ENCODE results near the gene EDRF1.
"Not testable (repeated sequence)": the region's sequence is repeated elsewhere in the genome, so short reads cannot be mapped to it uniquely, and the experiment has no call there.

EDRF1 gene

DNA sequence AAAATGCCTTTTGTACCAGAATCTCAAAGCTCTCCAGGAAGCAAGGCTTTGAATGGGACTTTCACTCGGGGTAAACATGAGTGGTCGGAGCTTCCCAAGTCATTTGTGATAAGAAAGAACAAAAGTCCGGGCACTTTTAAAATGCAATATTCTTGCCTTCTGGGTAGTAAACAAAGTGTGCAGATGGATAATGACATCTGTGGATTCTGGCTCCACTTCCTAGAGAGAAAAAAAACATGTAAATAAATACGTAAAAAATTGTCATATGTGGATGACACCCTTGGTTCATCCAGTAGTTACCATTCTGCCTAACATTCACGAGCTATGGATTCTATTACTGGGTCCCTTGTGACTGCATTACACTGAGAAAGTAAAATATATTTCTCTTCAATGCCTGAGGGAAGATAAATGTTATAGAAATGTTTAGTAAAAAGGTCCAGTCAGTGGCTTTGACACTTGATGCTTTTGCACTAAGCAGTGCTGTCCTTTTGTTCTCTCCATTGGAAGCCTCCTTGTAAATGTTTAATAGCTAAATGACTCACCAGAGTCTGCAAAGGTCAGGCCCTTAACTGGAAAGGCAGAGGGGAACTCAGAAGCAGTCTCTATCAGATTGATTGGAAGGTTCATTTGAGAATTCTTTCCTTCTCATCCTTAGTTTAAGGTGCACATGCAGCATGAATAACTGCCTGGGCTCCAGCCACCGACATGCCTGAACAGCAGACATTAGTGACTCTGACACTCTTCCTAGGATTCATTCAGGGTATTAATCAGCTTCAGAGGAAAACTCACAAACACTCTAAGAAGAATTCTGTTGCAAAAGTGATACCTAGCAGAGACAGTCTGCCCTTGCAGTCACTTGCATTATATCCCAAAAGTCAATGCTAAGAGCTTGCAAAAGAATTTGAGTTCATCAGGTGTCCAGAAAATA lies 11.7 kb upstream of the EDRF1 start:
- DNase-seq: no peak

DNA sequence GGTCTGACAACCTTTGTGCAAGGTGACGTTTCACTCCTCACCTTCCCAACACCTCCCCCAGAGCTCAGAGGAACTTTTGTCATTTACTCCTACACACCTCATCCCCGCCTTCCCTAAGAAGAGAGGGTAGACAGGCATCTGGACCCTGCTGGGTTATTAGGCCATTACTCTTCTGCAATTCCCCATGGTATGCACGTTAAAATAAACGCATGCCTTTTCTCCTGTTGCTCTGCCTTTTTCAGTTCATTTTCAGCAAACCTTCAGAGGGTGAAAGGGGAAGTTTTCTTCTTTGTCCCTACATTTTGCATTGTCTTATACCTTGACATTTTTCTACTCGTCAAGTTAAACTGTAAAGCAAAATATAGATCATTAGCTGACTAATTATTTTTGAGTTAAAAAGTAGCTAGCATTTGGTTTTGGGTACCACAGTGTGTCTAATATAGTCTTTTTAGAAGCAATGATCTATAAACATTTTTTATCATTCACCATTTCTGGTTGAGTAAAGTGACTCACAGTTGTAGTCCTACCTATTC lies 10.5 kb upstream of the EDRF1 start:
- DNase-seq: no peak

DNA sequence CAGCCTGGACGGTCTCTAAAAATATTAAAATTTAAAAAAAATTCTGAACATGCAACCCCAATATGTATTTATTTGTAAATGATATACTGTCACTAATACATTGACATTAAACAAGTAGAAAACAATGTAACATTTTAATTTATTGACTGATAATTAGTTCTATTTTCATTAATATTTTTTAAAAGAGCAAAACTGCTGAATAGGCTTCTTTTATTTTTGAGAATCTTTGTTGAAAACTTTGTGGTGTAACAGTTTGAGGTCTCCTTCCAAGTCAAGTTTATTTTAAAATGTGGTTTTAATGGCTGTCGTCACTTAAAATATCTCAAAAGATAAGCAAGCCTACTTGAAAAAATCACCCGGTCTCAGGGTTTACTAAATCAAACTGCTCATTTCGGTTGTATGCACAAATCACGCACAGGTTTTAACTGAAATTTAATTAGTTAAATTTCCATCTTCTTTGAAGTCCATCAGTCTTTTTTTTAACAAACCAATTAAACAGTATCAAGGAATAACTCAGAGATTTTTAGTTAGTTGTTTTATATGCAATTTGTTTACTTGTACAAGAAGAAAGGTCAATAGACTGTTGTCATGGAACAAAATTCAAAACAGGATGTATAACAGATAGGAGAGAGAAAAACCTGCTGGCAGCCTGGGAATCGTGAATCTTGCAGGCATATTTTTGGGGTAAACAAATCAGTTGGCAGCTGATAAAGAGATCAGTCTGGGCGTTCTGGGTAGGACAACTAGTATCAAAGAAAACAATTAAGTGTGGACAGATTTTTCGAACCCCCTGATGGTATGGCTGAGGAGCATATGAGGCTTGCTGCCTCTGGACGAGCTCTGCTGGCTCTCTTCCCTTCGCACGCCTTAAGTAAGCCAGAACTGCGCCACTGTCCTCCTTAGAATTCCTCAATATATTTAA lies 9.7 kb upstream of the EDRF1 start:
- no peak for DNase-seq

DNA sequence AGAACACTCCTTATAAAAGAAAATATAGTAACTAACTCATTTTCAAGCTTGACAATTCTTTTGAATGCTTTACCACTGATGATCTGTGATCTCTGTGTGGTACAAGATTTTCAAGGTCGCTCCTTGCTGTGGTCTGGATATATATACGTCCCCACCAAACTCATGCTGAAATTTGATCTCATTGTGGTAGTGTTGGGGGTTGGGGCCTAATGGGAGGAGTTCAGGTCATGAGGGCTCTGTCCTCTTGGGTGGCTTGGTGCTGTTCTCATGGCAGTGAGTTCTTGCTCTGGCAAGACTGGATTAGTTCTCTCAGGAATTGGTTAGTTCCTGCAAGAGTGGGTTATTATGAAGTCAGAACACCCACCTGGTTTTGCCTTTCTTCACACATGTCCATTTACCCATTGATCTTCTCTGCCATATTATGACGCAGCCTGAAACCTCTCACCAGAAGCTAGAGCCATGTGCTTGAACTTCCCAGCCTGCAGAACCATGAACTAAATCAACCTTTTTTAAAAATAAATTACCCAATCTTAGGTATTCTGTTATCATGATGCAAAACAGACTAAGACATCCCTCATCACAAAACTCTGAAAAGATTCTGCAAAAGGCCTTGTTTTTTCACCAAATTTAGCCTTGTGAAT lies 8.3 kb upstream of the EDRF1 start:
- DNase-seq: no peak

DNA sequence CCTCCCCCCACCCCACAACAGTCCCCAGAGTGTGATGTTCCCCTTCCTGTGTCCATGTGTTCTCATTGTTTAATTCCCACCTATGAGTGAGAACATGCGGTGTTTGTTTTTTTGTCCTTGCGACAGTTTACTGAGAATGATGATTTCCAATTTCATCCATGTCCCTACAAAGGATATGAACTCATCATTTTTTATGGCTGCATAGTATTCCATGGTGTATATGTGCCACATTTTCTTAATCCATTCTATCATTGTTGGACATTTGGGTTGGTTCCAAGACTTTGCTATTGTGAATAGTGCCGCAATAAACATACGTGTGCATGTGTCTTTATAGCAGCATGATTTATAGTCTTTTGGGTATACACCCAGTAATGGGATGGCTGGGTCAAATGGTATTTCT lies 4.8 kb upstream of the EDRF1 start:
- not testable (repeated sequence) for DNase-seq

DNA sequence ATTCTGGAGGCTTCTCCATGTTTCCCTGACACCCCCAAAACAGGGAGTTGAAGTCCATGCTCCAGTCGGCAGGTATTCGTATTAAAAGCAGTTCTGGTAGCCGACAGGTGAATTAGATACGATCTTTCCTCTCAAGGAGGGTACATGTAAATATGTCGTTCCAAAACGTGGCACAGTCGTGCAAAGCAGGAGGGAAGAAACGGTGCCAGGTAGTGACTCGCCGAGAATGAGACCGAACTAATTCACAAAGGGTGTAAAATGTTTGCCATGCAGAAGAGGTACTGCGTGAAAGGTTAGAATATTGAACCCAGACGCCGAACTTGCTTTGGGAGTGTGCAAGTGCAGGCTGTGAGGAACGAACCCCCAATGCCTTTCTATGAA lies 483 bp downstream of the EDRF1 start:
- DNase-seq: no peak

DNA sequence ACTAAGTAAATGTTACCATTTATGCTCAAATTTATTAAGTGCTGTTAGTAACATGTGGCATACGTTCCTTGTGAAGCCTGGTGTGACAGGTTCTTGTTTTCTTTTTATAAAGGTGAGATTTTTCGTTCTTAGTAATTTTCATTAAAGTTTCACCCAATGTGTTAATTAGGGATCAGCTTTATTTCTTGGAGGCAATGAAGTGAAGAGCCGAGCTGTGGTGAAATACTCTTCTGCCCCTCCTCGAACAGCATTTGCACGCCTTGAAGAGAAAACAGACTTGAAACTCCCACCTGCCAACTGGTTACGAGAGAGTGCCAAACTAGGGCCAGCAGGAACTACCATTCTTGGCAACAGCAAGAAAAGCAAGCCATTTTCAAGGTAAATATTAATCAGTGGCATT lies 1.5 kb downstream of the EDRF1 start:
- no peak for DNase-seq

DNA sequence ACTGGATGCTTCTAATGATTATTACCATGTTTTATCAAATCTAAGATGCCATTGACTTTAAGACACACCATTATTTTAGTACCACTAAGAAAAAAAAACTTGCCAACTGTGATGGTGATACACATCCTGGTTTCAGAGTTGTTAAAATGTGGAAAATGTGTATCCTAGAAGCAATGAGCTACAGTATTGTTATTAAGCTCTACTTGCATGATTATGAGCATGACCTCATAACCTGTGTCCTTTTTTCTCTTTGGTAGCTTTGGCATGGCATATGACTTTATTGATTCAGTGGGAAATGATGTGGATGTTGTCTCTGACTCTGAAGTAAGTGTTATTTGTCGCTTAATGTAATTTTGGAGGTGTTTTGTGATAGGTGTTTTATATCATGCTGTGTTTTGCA lies 3.3 kb downstream of the EDRF1 start:
- DNase-seq: no peak

DNA sequence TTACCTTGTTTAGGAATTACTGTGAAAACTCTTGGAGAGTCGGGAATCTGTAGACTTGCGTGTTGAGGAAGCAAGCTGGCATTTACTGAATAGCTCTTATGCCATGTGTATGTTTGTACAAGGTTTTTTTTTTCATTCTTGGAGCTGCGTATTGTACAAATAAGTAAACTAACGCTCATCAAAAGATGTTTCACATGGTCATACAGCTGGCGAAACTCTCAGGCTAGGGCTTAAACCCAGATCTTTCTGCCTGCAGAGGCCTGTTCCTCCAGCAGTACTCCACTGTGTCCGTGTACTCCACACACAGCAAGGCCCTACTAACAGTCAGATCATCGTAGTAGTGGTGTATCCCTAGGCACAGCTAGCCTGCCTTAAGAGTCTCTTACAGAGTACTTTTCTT lies 7.4 kb downstream of the EDRF1 start:
- no peak for DNase-seq

DNA sequence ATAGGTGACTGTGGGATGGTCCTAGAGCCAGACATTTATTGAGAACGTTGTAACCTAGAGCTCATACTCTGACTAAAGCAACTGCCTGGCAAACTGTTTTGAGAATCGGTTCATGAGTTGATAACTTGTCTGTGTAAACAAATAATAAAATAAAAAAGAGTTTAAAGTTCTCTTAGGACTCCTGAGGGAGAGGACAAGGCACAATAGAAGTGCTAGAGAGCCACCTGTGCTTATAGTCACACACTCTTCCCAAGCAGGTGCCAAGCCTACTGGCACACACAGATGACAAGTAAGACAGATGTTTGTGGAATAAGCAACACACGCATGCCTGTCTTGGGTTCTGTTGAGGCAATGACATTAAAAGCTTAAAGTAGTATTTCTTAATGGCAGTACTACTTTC lies 7.9 kb downstream of the EDRF1 start:
- no peak for DNase-seq

DNA sequence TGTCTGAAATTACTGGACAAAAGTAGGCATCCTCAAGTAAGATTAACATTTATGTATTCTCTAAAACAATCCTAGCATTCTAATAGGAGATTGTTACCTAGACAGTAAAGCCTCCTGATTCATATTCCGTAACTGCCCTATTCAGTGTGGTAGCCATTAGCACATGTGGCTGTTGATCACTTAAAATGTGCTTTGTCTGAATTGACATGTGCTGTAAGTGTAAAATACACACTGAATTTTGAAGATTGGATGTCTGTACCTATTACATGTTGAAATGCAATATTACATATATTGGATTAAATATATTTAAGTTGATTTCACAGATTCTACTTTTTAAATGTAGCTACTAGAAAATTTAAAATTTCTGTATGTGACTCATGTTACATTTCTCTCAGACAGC lies 14.6 kb downstream of the EDRF1 start:
- no peak for DNase-seq

DNA sequence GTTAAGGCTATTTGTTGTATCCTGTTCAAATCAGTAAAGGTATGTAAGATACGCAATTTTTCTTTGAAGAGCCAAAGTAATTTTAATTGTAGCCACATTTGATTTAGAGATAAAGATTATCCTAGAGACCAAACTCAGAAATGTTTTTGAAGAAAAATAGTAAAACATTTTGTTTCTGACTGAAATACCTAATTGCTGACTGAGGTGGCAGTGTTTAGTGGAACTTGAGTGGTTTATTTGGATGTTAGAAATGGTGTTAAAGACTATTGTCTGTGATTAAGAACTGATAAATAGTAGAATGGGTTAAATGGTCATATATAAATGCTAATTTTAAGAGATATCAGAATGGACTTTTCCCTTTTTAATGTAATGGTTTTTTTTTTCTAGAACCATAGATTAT lies 15.3 kb downstream of the EDRF1 start:
- DNase-seq: no peak

DNA sequence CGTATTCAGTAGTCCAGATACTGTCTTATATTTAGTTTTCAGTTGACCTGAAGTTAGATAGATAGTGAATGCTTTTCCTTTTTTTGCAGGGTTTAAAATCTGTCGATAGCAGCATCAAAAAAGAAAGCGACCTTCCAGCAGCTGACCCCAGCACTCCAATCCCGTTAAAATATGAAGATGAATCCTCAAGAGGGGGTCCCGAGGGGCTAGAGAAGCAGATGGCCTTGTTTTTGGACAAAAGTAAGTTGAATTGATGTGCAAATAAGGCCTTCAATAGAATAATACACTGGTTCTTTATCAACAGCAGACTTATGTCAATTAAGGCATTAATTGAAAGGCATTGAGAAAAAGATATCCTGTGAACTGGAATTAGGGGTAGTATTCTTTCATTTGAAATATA lies 18.7 kb downstream of the EDRF1 start:
- DNase-seq: no peak

DNA sequence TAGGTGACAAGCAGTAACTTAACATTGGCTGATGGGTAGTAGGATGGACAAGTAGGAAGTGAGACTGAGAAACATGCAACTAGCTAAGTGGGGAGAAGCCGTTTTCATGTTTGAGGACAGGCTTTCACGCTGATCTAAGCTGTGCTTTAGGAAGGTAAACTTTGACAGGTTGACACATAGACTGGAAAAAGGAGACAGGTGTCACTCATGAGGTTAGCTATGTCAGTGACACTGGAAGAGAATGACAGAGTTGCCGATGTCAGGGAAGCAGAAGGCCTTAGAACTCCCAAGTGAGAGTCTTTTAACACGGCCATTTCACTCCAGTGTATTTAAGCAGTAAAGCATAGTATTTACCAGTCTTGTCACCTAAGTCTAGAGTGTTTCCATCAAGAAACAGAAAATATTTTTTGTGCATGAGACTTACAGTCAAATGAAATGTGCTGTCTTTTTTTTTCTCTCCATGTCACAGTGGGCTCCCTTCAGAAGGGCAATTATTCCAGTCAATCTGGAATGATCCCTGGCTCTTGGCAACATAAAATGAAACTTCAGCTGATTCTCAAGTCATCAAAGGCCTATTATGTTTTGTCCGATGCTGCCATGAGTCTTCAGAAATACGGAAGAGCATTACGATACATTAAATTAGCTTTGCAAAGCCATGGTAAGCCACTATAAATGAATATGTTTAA lies 20.6 kb downstream of the EDRF1 start:
- DNase-seq: no peak

DNA sequence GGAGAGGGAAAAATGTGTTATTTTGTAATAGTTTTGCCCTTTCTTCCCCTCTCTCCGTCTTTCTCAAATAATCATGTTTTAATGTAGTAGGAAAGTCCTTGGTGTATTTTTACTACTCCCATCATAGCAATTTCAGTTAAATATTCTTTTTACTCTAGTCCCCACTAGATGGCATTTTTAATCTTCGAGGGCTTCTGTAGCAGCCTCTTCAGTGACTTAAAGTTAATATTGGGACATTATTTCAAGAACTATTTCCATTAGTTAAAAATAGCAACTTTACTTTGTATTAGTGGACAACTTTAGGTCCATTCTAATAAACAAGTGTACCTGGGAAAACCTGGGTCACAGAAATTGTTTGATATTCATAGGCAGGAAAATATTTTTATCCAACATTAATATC lies 23.0 kb downstream of the EDRF1 start:
- no peak for DNase-seq

DNA sequence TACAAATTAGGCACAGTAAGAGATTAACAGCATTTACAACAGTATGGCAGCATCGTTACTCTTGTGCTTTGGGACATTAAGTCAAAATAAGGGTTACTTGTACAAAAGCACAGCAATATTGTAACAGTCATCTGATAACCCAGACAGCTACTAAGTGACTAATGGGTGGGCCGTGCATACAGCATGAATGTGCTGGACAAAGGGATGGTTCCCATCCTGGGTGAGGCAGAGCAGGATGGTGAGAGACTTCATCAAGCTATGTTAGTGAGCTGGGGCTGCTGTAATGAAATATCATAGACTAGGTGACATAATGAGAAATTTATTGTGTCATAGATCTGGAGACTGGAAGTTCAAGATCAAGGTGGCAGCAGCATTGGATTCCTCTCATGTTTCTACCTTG lies 25.4 kb downstream of the EDRF1 start:
- DNase-seq: no peak

DNA sequence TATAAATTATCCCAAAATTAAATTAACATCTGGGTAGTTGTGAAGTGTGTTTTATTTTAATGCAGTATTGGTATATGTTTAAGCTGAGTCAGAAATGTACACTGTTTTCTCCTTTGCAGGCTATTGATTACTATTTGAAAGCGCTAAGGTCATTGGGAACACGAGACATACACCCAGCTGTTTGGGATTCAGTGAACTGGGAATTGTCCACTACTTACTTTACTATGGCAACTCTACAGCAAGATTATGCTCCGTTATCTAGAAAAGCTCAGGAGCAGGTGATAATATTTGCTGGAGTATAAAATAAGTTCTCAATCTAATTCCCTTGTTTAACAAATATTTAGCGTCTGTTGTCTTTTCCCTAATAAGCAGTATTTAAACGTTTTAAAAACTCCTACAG lies 27.9 kb downstream of the EDRF1 start:
- no peak for DNase-seq

DNA sequence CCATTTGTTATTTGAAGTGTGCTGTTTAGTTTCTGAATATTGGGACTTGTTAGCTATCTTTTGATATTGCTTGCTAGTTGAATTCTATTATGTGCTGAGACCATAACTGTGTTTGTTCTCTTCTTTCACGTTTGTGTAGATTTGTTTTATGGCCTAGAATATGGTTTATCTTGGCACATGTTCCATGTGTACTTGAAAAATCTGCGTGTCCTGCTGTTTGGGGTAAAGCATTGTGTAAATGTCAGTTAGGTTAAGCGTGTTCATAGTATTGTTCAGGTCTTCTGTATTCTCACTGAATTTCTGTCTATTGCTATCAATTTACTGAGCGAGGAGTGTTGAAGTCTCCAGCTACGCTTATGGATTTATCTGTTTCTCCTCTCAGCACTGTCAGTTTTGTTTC lies 36.7 kb downstream of the EDRF1 start:
- DNase-seq: no peak

DNA sequence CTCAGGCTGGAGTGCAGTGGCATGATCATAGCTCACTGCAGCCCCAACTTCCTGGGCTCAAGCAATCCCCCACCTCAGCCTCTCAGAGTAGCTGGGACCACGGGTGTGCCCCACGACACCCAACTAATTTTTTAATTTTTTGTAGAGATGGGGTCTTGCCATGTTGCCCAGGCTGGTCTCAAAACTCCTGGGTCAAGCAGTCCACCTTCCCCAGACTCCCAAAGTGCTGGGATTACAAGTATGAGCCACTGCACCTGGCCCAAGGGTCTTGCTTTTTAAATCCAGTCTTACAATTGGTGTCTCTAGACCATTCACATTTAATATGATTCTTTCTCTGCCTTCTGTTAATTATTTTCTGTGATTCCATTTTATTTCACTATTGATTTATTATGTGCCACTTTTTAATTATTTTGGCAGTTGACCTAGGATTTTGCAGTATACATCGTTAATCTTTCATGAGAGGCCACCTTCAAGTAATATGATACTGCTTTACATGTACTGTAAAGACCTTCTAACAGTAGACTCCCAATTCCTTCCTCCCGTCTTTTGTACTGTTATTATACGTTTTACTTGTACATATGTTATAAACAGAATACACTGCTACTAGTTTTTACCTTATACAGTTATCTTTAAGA lies 37.5 kb downstream of the EDRF1 start:
- no peak for DNase-seq

DNA sequence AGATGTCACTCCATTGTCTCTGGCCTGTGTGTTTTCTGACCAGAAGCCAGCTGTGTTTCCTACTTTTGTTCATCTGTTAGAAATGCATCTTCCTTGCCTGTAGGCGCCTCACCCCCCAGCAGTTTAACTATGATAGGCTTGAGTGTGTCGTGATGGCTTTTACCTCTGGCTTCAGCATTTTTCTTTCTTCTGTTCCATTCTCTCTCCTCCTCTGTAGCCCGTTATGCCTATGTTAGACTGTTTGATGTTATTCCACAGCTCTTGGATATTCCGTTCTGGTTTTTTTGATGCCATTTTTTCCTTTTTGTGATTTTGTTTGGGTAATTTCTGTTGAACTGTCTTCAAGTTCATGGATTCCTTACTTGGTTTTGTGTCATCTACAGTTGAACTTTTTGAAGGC lies 38.2 kb downstream of the EDRF1 start:
- DNase-seq: no peak

DNA sequence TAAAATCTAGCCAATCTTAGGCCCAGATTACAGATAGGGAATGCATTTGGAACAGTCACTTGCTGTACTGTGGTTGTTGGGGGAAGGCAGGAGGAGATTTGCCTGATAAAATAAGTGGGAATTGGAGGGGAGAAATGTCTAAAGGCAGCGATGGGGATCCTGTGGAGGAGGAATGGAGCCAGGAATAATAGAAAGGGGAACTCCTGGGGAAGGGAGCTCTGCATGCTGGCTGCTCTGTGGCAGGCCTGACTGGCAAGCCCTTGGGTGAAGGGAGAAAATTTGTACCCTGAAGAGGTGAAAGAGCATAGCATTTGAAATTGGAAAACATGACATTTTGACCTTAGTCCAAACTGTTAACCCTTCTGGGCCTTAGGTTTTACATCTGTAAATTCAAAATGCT lies 42.5 kb downstream of the EDRF1 start:
- no peak for DNase-seq

Measured in NCI-H2171 (cell line).